Measurements from ENCODE around the gene MARCHF10. TPM values are rescaled to one million over a fixed set of nuclear protein-coding genes. Genes with fewer than 3 reads are reported as not detected.

Gene MARCHF10
- total and polyA plus RNA-seq, 2 of the 13 experiments (the other 11 are each of a cell fraction or from before 2014, with no cell fraction given): not detected

GRCh38 chr17:62761884-62762283 lies 46.2 kb downstream of the MARCHF10 start (continued):
- TF ChIP-seq HINFP (CRISPR knock-in tag; IDR thresholded peaks at IDR 0.05; ENCODE audit: low read depth) (no peak), KMT2A (CRISPR knock-in tag; IDR thresholded peaks at IDR 0.05) (no peak), FOXA1 (IDR thresholded peaks at IDR 0.05) (no peak), FOXA1 (CRISPR knock-in tag; IDR thresholded peaks at IDR 0.05) (no peak), GZF1 (CRISPR knock-in tag; IDR thresholded peaks at IDR 0.05) (no peak), ZNF446 (CRISPR knock-in tag; IDR thresholded peaks at IDR 0.05) (no peak), ZMYM4 (CRISPR knock-in tag; IDR thresholded peaks at IDR 0.05) (no peak), ARNT2 (CRISPR knock-in tag; IDR thresholded peaks at IDR 0.05; ENCODE audit: low read depth) (no peak), REL (CRISPR knock-in tag; conservative IDR thresholded peaks at IDR 0.05) (no peak), ZNF121 (CRISPR knock-in tag; IDR thresholded peaks at IDR 0.05) (no peak), LCORL (IDR thresholded peaks at IDR 0.05) (no peak), LCORL (CRISPR knock-in tag; IDR thresholded peaks at IDR 0.05) (no peak), THYN1 (CRISPR knock-in tag; IDR thresholded peaks at IDR 0.05; ENCODE audit: borderline replicate concordance, low read depth) (no peak), ZNF207 (IDR thresholded peaks at IDR 0.05; ENCODE audit: borderline replicate concordance) (no peak)

- Histone ChIP-seq H3K4me2 (ENCODE audit: low read depth, low read length) (no peak overlapping the region), H2AFZ (ENCODE audit: low read length) (no peak overlapping the region), H3K9me3 (ENCODE audit: low read length) (no peaks in the 10 kb centered on the region), H4K20me1 (ENCODE audit: insufficient read depth, low read length) (no peaks in the 10 kb centered on the region), H3K4me3 (replicated peaks in 1 of 3; ENCODE audit: insufficient read depth in 1 of 3, low read depth in 2 of 3, low read length in 3 of 3) (no peak overlapping the region), H3K27ac (ENCODE audit: extremely low read length, insufficient read depth, low read length) (no peak overlapping the region), H3K4me1 (ENCODE audit: insufficient read depth, low read length) (no peaks in the 10 kb centered on the region), H3K9ac (ENCODE audit: insufficient read depth, low read depth, low read length) (no peak overlapping the region), H3K36me3 (replicated peaks in 1 of 2; ENCODE audit: control insufficient read depth in 1 of 2, insufficient read depth in 2 of 2, low read length in 2 of 2) (no peaks in the 10 kb centered on the region), H3K79me2 (ENCODE audit: insufficient read depth, low read length) (no peaks in the 10 kb centered on the region), H3K27me3 (ENCODE audit: control insufficient read depth in 1 of 2, insufficient read depth in 2 of 2, low read length in 2 of 2) (peaks cover 0 to 47% of the 10 kb centered on the region in 2 experiments; a peak in 4 of 5 replicates)
- CTCF ChIA-PET (ENCODE audit: low intra/inter-chr PET ratio, low total read pairs): no interaction called here
- POLR2A ChIA-PET: no interaction called here
- ATAC-seq: no peak
- FAIRE-seq: no peak
- 2% methylated on average over 2 of the region's 2 CpGs for WGBS (ENCODE audit: low lambda C conversion rate)
- in situ Hi-C loops (cut with HindIII; ENCODE audit: extremely low pct_ligation_motif_present, low pct_unique_long_range_greater_than_20kb) (no loop called here), intact Hi-C loops (cut with micrococcal nuclease; ENCODE audit: unreplicated experiment) (no loop called here)
- DNase-seq (ENCODE audit: low spot score): no peak
- BruUV-seq (replicated peaks): no TSS peak
- TF ChIP-seq ZNF362 (CRISPR knock-in tag; IDR thresholded peaks at IDR 0.05; ENCODE audit: borderline replicate concordance) (no peak), MNT (IDR thresholded peaks at IDR 0.05) (no peak), PRDM10 (CRISPR knock-in tag; IDR thresholded peaks at IDR 0.05; ENCODE audit: low read depth) (no peak), MEIS1 (CRISPR knock-in tag; IDR thresholded peaks at IDR 0.05; ENCODE audit: borderline replicate concordance) (no peak), MIER3 (CRISPR knock-in tag; IDR thresholded peaks at IDR 0.05; ENCODE audit: borderline replicate concordance) (no peak)
These were observed 47.2 kb downstream of the MARCHF10 start for GRCh38 chr17:62760945-62761267.
